Activated CD8-positive, alpha-beta memory T cell treated with anti-CD3 and anti-CD28 coated beads for 36 hours (primary cell): ENCODE measurements around the gene PDE9A. TPM values are rescaled to one million over a fixed set of nuclear protein-coding genes. Genes with fewer than 3 reads are reported as not detected.
"Not testable (repeated sequence)": the region's sequence is repeated elsewhere in the genome, so short reads cannot be mapped to it uniquely, and the experiment has no call there.

Source experiments
- CTCF ChIA-PET: fragments of 350-600 bp; sonication (Branson Sonifier 250); formaldehyde crosslinking; loops from one replicate; lab custom pipeline; 2021; ENCODE audit warnings: antibody characterized with exemption; lab: Charles Lee
- POLR2A ChIA-PET: fragments of 350-600 bp; sonication (Branson Sonifier 250); formaldehyde crosslinking; loops from one replicate; lab custom pipeline; 2021; ENCODE audit warnings: antibody characterized with exemption; lab: Charles Lee
- total RNA-seq, 2 experiments: library from RNA; stranded (reverse); gene quantifications; one replicate each; pipeline ENCODE4 v1.2.3, GENCODE V29; 2021

PDE9A gene
- total RNA-seq, 2 experiments from 2014 or later = 2.2 to 2.6 TPM

DNA sequence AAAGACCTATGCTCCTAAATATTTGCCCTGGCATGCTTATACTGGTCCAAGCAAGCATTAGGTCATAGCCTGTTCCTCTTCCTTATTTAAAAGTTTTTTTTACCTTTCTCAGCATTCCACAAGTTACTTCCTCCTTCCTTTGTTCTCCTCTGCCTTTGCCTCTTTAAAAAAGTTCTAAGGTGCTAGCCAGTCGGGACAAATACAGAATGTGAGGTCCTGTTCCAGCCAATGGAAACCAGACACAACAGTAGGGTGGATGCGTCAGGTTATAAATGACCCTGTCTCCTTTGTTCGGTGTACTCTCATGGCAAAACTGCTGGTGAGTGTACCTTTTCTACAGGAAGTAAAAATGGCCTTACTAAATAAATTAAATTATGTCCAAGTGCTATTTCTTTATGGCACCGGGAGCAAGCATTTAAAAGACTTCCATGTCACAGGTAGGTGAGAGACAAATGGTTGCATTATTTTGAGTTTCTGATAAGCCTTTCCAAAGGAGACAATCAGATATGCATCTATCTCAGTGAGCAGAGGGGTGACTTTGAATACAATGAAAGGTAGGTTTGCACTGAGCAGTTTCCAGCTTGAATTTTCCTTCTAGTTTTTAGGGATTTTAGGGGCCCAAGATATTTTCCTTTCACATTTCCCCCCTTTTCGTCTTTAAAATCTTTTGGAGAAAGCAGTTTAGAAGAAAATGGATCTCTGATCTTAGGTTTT, 159.3 kb downstream of the PDE9A start:
- POLR2A ChIA-PET, CTCF ChIA-PET: not testable (repeated sequence)

DNA sequence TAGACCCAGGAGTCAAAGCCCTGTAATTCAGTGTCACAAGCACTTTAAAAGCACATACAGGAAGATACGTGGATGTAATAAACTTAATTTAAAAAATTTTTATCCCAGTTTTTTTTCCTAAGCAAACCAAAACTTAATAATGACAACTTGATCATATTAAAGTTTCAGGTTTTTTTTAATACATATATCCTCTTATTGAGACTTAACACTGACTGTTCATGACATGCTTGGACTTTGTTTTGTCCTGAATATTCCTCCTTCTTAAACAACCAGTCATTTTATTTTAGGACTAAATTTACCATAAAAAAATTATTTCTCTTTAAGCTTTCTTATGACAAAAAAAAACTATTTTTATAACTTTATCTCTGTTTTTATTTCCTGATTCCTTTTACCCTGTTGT, 161.8 kb downstream of the PDE9A start:
- ChIA-PET POLR2A (no interaction called here), CTCF (no interaction called here)

DNA sequence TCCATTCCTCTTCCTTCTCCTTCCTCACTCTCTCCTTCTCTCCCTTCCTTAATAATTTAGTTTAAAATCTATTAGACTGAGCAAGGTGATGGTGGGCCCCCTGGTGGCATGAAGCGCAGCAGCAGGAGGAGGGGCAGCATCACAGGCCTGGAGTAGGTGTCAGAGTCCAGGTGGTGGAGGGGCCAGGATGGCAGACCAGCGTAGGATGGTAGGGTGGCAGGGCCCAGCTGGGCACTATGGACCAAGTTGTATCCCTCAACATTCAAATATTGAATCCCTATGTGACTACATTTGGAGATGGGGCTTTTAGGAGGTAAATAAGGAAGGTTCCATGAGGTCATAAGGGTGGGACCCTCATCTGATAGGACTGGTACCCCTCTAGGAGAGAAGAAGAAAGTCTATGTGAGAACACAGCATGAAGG, 164.9 kb downstream of the PDE9A start:
- POLR2A ChIA-PET = no interaction called here
- CTCF ChIA-PET = interaction anchor here (0.7 to 4.1 kb wide), 5 partner anchors 18 to 231 kb away, joined by 3 to 15 read pairs (median 3); no protein-coding TSS in a partner anchor

DNA sequence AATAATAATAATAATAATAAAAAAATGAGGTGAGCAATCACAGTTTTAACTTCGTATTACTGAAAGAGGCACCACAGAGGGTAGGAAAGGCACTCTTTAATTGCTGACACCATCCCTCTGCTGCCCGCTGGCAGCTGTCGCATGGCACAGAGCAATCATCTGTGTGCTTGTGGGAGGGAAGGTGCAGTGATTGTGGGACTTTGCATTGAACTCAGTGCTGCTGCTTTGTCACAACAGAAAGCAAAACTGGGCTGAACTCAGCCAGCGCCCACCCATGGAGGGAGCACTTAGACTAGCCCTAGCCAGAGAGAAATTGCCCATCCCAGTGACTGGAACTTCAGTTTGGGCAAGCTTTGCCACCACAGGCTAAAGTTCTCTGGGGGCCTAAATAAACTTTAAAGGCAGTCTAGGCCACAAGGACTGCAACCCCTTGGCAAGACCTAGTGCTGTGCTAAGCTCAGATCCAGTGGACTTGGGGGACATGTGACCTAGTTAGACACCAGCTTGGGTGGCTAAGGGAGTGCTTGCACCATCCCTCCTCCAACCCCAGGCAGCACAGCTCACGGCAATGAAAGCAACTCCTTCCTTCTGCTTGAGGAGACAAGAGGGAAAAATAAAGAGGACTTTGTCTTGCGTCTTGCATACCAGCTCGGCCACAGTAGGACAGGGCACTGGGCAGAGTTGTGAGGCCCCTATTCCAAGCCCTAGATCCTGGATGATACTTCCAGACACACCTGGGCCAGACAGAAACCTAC, 166.6 kb downstream of the PDE9A start:
- CTCF ChIA-PET = interaction anchor here (4.1 kb wide), 1 partner anchor 227 kb away, joined by 15 read pairs; no protein-coding TSS in a partner anchor
- POLR2A ChIA-PET = interaction anchor here (0.7 kb wide), 1 partner anchor 11 kb away, joined by 3 read pairs; no protein-coding TSS in a partner anchor

DNA sequence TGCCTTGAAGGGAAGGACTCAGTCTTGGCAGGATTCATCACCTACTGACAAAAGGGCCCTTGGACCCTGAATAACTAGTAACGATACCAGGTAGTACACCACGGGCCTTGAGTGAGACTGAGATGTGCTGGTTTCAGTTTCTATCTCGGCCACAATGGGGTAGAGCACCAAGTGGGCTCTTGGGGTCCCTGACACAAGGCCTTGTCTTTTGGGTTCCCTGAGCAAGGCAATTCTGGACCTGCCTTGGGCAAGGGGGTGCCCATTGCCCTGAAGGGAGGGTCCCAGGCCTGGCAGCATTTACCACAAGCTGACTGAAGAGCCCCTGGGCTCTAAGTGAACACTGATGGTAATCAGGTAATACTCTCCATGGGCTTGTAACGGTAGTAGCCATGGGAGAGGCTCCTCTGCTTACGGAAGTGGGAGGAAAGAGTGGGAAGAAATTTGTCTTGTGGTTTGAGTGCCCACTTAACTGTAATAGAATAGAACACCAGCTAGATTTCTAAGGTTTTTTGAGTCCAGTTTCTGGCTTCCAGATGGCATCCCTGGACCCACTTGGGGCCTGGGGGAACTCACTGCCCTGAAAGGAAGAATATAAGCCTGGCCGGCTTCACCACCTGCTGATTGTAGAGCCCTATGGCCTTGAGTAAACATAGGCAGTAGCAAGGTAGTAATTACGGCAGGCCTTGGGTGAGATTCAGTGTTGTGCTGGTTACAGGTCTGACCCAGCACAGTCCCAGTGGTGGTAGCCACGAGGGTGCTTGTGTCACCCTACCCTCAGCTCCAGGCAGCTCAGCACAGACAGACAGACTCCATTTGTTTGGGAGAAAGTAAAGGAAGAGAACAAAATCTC, 167.4 kb downstream of the PDE9A start:
- POLR2A ChIA-PET = no interaction called here
- CTCF ChIA-PET = interaction anchor here (4.1 kb wide), 1 partner anchor 227 kb away, joined by 15 read pairs; no protein-coding TSS in a partner anchor

Other genes with a start within 250 kb of the PDE9A start
- gene UBASH3A, start 249.7 kb upstream of the PDE9A start, total RNA-seq = 10 to 100 TPM; 27.4 to 28.2 TPM
- not detected for gene RSPH1, start 157.4 kb upstream of the PDE9A start, total RNA-seq
- 10 to 100 TPM; 13.6 to 14.8 TPM for gene SLC37A1, start 139.8 kb upstream of the PDE9A start, total RNA-seq
- gene WDR4, start 225.9 kb downstream of the PDE9A start, total RNA-seq = 10 to 100 TPM; 58.9 to 61.6 TPM
- 10 to 100 TPM; 36.0 to 38.1 TPM for gene NDUFV3, start 239.7 kb downstream of the PDE9A start, total RNA-seq